Right lobe of liver (tissue), 4 donors: ENCODE measurements around the gene PPP1R10.

Source experiments
- POLR2A ChIP-seq: fragments of 450-650 bp; IDR thresholded peaks from one replicate; pipeline ENCODE4 v1.6.1; 2017; ENCODE audit warnings: antibody characterized with exemption, mild to moderate bottlenecking
- TF ChIP-seq, protein P1 (sequence below), 4 donors: fragments of 200-600 bp in 3 of 4; fragments of 450-650 bp in 1 of 4; IDR thresholded peaks; one replicate each; pipeline versions ENCODE4 v1.5.1 to v1.8.0; 2016 to 2022; ENCODE audit warnings: antibody characterized with exemption in 4 of 4, mild to moderate bottlenecking in 2 of 4
- donor health status: DM: no; HTN: no; CAD: no.
- donor health status: DM: no; HTN: no; CAD: no.
- donor health status: DM: no; HTN: yes; CAD: no.

DNA sequence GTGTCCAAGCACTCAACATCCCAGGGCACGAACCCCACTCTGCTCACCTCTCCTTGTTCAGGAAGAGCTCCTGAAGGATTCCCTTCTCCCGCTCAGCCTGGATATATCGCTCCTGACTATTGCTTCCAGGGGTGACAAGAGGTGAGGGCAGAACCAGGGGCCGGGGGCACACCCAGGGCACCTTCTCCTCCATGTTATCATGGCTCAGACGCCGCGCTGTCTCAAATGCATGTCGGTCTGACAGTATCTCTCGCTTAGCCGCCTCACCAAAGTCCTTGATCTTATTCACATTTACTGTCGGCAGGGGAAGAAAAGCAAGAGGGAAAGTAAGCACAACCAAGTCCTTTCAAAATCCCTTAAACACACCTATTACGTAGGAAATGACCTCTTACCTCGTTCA lies 13.1 kb downstream of the PPP1R10 start:
- TF ChIP-seq, protein P1, sequence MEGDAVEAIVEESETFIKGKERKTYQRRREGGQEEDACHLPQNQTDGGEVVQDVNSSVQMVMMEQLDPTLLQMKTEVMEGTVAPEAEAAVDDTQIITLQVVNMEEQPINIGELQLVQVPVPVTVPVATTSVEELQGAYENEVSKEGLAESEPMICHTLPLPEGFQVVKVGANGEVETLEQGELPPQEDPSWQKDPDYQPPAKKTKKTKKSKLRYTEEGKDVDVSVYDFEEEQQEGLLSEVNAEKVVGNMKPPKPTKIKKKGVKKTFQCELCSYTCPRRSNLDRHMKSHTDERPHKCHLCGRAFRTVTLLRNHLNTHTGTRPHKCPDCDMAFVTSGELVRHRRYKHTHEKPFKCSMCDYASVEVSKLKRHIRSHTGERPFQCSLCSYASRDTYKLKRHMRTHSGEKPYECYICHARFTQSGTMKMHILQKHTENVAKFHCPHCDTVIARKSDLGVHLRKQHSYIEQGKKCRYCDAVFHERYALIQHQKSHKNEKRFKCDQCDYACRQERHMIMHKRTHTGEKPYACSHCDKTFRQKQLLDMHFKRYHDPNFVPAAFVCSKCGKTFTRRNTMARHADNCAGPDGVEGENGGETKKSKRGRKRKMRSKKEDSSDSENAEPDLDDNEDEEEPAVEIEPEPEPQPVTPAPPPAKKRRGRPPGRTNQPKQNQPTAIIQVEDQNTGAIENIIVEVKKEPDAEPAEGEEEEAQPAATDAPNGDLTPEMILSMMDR (IDR thresholded peaks at IDR 0.05): no peak
- no peak for TF ChIP-seq POLR2A
